Measurements from ENCODE around the gene STX2. TPM values are rescaled to one million over a fixed set of nuclear protein-coding genes. Genes with fewer than 3 reads are reported as not detected.

The STX2 gene
- total RNA-seq, 1 experiment from 2014 or later: 11.2 TPM

DNA sequence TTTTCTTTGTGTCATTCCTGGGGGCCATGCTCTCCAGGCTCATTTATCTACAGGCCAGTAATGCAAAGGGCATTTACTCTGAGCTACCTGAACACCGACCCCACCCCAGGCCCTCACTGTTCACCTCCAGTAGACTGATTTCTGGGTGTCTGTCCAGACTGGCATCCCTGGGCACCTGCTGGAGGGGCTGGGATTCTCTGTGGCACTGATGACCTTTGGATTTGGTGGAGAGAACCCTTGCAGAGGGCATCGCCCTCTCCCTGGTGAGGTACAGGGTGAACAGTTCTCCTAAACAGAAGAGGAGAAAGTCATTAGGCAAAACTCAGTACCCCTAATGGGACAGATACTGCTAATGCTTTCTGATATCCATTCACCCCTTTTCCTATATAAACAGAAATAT lies 95.9 kb downstream of the STX2 start:
- no peaks in the 10 kb centered on the region for H3K4me1 Mint-ChIP-seq (ENCODE audit: low read depth, unreplicated experiment)
- ChIA-PET CTCF (no interaction called here), POLR2A (no interaction called here)
- H3K4me3 ChIP-seq (ENCODE audit: low read depth, low read length): no peak overlapping the region
- H3K4me1 ChIP-seq: no peaks in the 10 kb centered on the region
- H3K4me3 Mint-ChIP-seq (ENCODE audit: unreplicated experiment): no peak overlapping the region
- no peaks in the 10 kb centered on the region for H3K27me3 ChIP-seq (replicated peaks; ENCODE audit: control insufficient read depth, insufficient read depth, low read length)
- H3K9me3 Mint-ChIP-seq (ENCODE audit: unreplicated experiment): peaks cover 10% of the 10 kb centered on the region
- H3K9me3 ChIP-seq: no peaks in the 10 kb centered on the region
- TF ChIP-seq, protein P1, sequence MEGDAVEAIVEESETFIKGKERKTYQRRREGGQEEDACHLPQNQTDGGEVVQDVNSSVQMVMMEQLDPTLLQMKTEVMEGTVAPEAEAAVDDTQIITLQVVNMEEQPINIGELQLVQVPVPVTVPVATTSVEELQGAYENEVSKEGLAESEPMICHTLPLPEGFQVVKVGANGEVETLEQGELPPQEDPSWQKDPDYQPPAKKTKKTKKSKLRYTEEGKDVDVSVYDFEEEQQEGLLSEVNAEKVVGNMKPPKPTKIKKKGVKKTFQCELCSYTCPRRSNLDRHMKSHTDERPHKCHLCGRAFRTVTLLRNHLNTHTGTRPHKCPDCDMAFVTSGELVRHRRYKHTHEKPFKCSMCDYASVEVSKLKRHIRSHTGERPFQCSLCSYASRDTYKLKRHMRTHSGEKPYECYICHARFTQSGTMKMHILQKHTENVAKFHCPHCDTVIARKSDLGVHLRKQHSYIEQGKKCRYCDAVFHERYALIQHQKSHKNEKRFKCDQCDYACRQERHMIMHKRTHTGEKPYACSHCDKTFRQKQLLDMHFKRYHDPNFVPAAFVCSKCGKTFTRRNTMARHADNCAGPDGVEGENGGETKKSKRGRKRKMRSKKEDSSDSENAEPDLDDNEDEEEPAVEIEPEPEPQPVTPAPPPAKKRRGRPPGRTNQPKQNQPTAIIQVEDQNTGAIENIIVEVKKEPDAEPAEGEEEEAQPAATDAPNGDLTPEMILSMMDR (IDR thresholded peaks at IDR 0.05; ENCODE audit: insufficient read depth in 1 of 2, low read depth in 1 of 2, low read length in 1 of 2, severe bottlenecking in 1 of 2, unreplicated experiment in 1 of 2): no peak
- H3K36me3 Mint-ChIP-seq (ENCODE audit: insufficient read depth, unreplicated experiment): no peaks in the 10 kb centered on the region
- intact Hi-C loops (cut with micrococcal nuclease; ENCODE audit: unreplicated experiment): no loop called here
- DNase-seq: no peak
- H3K27ac Mint-ChIP-seq (ENCODE audit: unreplicated experiment): no peak overlapping the region
- no TSS peak for BruUV-seq (replicated peaks)
- no peaks in the 10 kb centered on the region for H3K36me3 ChIP-seq (ENCODE audit: control insufficient read depth, insufficient read depth, low read length)
- peaks cover 9% of the 10 kb centered on the region for H3K27me3 Mint-ChIP-seq (ENCODE audit: insufficient read depth, unreplicated experiment)

DNA sequence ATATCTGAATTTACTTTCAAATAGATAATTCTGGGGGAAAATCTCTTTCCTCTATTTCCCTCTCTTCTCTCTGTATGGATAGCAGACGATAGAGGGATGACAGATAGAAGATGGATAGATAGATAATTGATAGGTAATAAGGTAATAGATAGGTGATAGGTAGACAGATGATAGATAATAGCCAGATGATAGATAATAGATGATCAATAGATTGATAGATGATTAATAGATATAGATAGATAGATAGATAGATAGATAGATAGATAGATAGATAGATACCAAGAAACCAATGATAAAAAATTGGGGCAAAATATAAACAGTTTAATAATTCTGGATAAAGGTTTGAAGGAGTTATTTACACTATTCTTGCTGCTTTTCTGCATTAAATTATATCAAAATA lies 96.3 kb downstream of the STX2 start:
- H3K27me3 Mint-ChIP-seq (ENCODE audit: insufficient read depth, unreplicated experiment): peaks cover 5% of the 10 kb centered on the region
- no peak for DNase-seq
- Histone ChIP-seq H3K36me3 (ENCODE audit: control insufficient read depth, insufficient read depth, low read length) (no peaks in the 10 kb centered on the region), H3K9me3 (no peaks in the 10 kb centered on the region), H3K4me1 (no peaks in the 10 kb centered on the region), H3K27me3 (replicated peaks; ENCODE audit: control insufficient read depth, insufficient read depth, low read length) (no peaks in the 10 kb centered on the region), H3K4me3 (ENCODE audit: low read depth, low read length) (no peak overlapping the region)
- no peaks in the 10 kb centered on the region for H3K4me1 Mint-ChIP-seq (ENCODE audit: low read depth, unreplicated experiment)
- ChIA-PET CTCF (no interaction called here), POLR2A (no interaction called here)
- H3K36me3 Mint-ChIP-seq (ENCODE audit: insufficient read depth, unreplicated experiment): no peaks in the 10 kb centered on the region
- H3K27ac Mint-ChIP-seq (ENCODE audit: unreplicated experiment): no peak overlapping the region
- BruUV-seq (replicated peaks): no TSS peak
- H3K9me3 Mint-ChIP-seq (ENCODE audit: unreplicated experiment): peaks cover 10% of the 10 kb centered on the region
- TF ChIP-seq, protein P1 (IDR thresholded peaks at IDR 0.05; ENCODE audit: insufficient read depth in 1 of 2, low read depth in 1 of 2, low read length in 1 of 2, severe bottlenecking in 1 of 2, unreplicated experiment in 1 of 2): no peak
- no peak overlapping the region for H3K4me3 Mint-ChIP-seq (ENCODE audit: unreplicated experiment)
- intact Hi-C loops (cut with micrococcal nuclease; ENCODE audit: unreplicated experiment): no loop called here

DNA sequence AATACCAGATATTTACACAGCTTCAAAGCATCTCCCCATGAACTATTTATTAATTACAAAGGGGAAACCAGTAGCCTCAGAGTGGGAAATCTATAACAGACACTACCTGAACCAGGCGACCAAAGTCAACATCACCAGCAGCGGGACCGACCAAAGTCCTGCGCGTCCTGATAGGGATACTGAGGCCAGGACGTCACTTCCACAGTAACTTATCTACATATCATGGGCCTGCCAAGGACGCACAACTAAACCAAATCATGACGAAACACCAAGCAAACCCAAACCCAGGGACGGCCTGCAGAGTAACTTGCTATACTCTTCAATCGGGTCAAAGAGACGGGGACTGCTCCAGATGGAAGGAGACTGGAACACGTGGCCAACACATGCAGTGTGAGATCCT lies 96.9 kb downstream of the STX2 start:
- H3K27me3 Mint-ChIP-seq (ENCODE audit: insufficient read depth, unreplicated experiment): peaks cover 5% of the 10 kb centered on the region
- intact Hi-C loops (cut with micrococcal nuclease; ENCODE audit: unreplicated experiment): no loop called here
- BruUV-seq (replicated peaks): no TSS peak
- Histone ChIP-seq H3K9me3 (no peaks in the 10 kb centered on the region), H3K27me3 (replicated peaks; ENCODE audit: control insufficient read depth, insufficient read depth, low read length) (no peaks in the 10 kb centered on the region), H3K36me3 (ENCODE audit: control insufficient read depth, insufficient read depth, low read length) (no peaks in the 10 kb centered on the region), H3K4me1 (no peaks in the 10 kb centered on the region), H3K4me3 (ENCODE audit: low read depth, low read length) (no peak overlapping the region)
- no peak for DNase-seq
- no peak overlapping the region for H3K4me3 Mint-ChIP-seq (ENCODE audit: unreplicated experiment)
- H3K36me3 Mint-ChIP-seq (ENCODE audit: insufficient read depth, unreplicated experiment): no peaks in the 10 kb centered on the region
- CTCF ChIA-PET: no interaction called here
- POLR2A ChIA-PET: no interaction called here
- TF ChIP-seq, protein P1 (IDR thresholded peaks at IDR 0.05; ENCODE audit: insufficient read depth in 1 of 2, low read depth in 1 of 2, low read length in 1 of 2, severe bottlenecking in 1 of 2, unreplicated experiment in 1 of 2): no peak
- H3K9me3 Mint-ChIP-seq (ENCODE audit: unreplicated experiment): peaks cover 10% of the 10 kb centered on the region
- no peaks in the 10 kb centered on the region for H3K4me1 Mint-ChIP-seq (ENCODE audit: low read depth, unreplicated experiment)
- H3K27ac Mint-ChIP-seq (ENCODE audit: unreplicated experiment): no peak overlapping the region

Other genes starting within 250 kb of the STX2 start
- gene RIMBP2, start 123.0 kb downstream of the STX2 start, total RNA-seq (2022): not detected in 2 replicates
- 1,310 and 1,315 TPM in 2 replicates for gene RAN, start 32.8 kb upstream of the STX2 start, total RNA-seq (2022)
- 3.6 and 3.7 TPM in 2 replicates for gene ADGRD1, start 114.7 kb upstream of the STX2 start, total RNA-seq (2022)

Data from Caco-2 (cell line).